ENCODE measurements around the gene ZNF783. TPM values are rescaled to one million over a fixed set of nuclear protein-coding genes. Genes with fewer than 3 reads are reported as not detected.

The ZNF783 gene
- polyA plus RNA-seq, 1 donor (not counting 4 experiments of a cell fraction or from before 2014, with no cell fraction given) = 4.2 TPM

DNA sequence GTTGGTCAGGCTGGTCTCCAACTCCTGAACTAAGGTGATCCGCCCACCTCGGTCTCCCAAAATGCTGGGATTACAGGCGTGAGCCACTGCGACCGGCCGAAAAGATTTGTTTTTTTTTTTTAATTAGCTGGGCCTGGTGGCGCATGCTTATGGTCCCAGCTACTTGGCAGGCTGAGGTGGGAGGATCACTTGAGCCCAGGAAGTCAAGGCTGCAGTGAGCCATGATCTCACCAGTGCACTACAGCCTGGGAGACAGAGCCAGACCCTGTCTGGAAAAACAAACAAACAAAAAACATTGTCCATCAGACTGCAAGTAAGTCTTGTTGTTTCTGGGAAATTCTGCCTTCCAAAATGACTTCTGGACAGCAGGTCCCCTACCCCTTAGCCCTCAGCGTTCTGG is 38.8 kb upstream of the ZNF783 start:
- FAIRE-seq (no peak), DNase-seq (ENCODE audit: low read depth, low spot score) (no peak)
- no peak for TF ChIP-seq EZH2 (IDR thresholded peaks at IDR 0.05; ENCODE audit: low read length)
- no peak for TF ChIP-seq CTCF (optimal IDR thresholded peaks at IDR 0.05 in 1 of 3, IDR thresholded peaks at IDR 0.05 in 1 of 3, conservative IDR thresholded peaks at IDR 0.05 in 1 of 3; ENCODE audit: extremely low read depth in 1 of 3, insufficient read depth in 2 of 3, low read length in 3 of 3)
- Histone ChIP-seq H3K9ac (ENCODE audit: control insufficient read depth, extremely low read depth, insufficient read depth, low read length) (no peak overlapping the region), H3K36me3 (ENCODE audit: control insufficient read depth in 2 of 2, extremely low read depth in 1 of 2, insufficient read depth in 2 of 2, low read length in 2 of 2) (peaks cover 20 to 25% of the 10 kb centered on the region in 2 experiments), H3K9me1 (ENCODE audit: control insufficient read depth, extremely low read depth, insufficient read depth, low read length) (no peaks in the 10 kb centered on the region), H3K9me3 (ENCODE audit: control insufficient read depth, low read depth, low read length) (no peaks in the 10 kb centered on the region), H3K4me1 (ENCODE audit: control insufficient read depth, extremely low read depth, insufficient read depth, low read length) (peaks cover 12% of the 10 kb centered on the region), H2AFZ (ENCODE audit: control insufficient read depth, low read length) (no peak overlapping the region), H3K4me3 (ENCODE audit: control insufficient read depth in 2 of 3, extremely low read depth in 1 of 3, insufficient read depth in 2 of 3, low read depth in 1 of 3, low read length in 3 of 3) (no peak overlapping the region), H3K79me2 (ENCODE audit: control insufficient read depth, insufficient read depth, low read length) (peaks cover 3% of the 10 kb centered on the region), H3K27me3 (ENCODE audit: control insufficient read depth, extremely low read depth, insufficient read depth, low read length) (no peaks in the 10 kb centered on the region), H4K20me1 (ENCODE audit: control insufficient read depth, extremely low read depth, insufficient read depth, low read length) (no peaks in the 10 kb centered on the region), H3K4me2 (ENCODE audit: control insufficient read depth, extremely low read depth, insufficient read depth, low read depth, low read length) (no peak overlapping the region), H3K27ac (ENCODE audit: control insufficient read depth, insufficient read depth, low read length) (no peak overlapping the region)
- dilution Hi-C loops (cut with MboI; ENCODE audit: extremely low pct_ligation_motif_present, low sequenced_read_pairs) = no loop called here

DNA sequence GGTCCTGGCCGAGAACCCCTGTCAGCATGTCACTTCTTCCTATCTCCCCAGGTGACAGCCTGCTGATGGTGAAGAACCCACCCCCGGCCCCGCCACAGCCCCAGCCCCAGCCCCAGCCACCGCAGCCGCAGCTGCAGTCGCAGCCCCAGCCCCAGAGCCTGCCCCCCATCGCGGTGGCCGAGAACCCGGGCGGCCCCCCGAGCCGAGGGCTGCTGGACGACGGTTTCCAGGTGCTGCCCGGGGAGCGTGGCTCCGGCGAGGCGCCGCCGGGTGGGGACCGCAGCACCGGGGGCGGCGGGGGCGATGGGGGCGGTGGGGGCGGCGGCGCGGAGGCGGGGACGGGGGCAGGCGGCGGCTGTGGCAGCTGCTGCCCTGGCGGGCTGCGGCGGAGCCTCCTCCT is 38.2 kb upstream of the ZNF783 start:
- no peaks in the 10 kb centered on the region for H3K27me3 ChIP-seq (ENCODE audit: control insufficient read depth, extremely low read depth, insufficient read depth, low read length)
- H3K4me1 ChIP-seq (ENCODE audit: control insufficient read depth, extremely low read depth, insufficient read depth, low read length) = peaks cover 9% of the 10 kb centered on the region
- no peak overlapping the region for H3K9ac ChIP-seq (ENCODE audit: control insufficient read depth, extremely low read depth, insufficient read depth, low read length)
- H3K27ac ChIP-seq (ENCODE audit: control insufficient read depth, insufficient read depth, low read length) = no peak overlapping the region
- no peaks in the 10 kb centered on the region for H3K9me1 ChIP-seq (ENCODE audit: control insufficient read depth, extremely low read depth, insufficient read depth, low read length)
- H3K79me2 ChIP-seq (ENCODE audit: control insufficient read depth, insufficient read depth, low read length) = peaks cover 3% of the 10 kb centered on the region
- no peak overlapping the region for H3K4me3 ChIP-seq (ENCODE audit: control insufficient read depth in 2 of 3, extremely low read depth in 1 of 3, insufficient read depth in 2 of 3, low read depth in 1 of 3, low read length in 3 of 3)
- H3K4me2 ChIP-seq (ENCODE audit: control insufficient read depth, extremely low read depth, insufficient read depth, low read depth, low read length) = no peak overlapping the region
- no peaks in the 10 kb centered on the region for H3K9me3 ChIP-seq (ENCODE audit: control insufficient read depth, low read depth, low read length)
- dilution Hi-C loops (cut with MboI; ENCODE audit: extremely low pct_ligation_motif_present, low sequenced_read_pairs) = no loop called here
- no peaks in the 10 kb centered on the region for H4K20me1 ChIP-seq (ENCODE audit: control insufficient read depth, extremely low read depth, insufficient read depth, low read length)
- no peak overlapping the region for H2AFZ ChIP-seq (ENCODE audit: control insufficient read depth, low read length)
- TF ChIP-seq EZH2 (IDR thresholded peaks at IDR 0.05; ENCODE audit: low read length) = no peak
- TF ChIP-seq CTCF (optimal IDR thresholded peaks at IDR 0.05 in 1 of 3, IDR thresholded peaks at IDR 0.05 in 1 of 3, conservative IDR thresholded peaks at IDR 0.05 in 1 of 3; ENCODE audit: extremely low read depth in 1 of 3, insufficient read depth in 2 of 3, low read length in 3 of 3) = no peak
- H3K36me3 ChIP-seq (ENCODE audit: control insufficient read depth in 2 of 2, extremely low read depth in 1 of 2, insufficient read depth in 2 of 2, low read length in 2 of 2) = peaks cover 16 to 19% of the 10 kb centered on the region in 2 experiments
- FAIRE-seq (no peak), DNase-seq (ENCODE audit: low read depth, low spot score) (no peak)
